ENCODE data around the gene FARS2.

DNA sequence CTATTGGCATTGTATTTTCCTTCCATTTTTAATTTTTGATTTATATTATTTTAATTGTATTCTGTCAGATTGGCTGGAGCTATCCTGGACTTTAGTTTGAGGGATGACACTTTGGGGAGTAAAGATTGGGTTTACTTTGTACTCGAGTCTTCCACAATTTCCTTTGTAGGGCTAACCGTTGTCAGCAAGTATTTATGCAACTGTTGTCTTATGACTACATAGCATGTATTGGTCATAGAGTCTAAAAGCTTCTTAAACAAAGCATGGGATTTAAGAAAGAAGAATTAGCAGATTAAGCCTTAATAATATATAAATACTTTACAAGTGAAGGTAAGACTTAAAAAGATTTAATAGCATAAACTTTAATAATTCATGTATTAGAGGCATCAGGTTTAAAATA lies 19.6 kb downstream of the FARS2 start:
- TF ChIP-seq, protein P1, sequence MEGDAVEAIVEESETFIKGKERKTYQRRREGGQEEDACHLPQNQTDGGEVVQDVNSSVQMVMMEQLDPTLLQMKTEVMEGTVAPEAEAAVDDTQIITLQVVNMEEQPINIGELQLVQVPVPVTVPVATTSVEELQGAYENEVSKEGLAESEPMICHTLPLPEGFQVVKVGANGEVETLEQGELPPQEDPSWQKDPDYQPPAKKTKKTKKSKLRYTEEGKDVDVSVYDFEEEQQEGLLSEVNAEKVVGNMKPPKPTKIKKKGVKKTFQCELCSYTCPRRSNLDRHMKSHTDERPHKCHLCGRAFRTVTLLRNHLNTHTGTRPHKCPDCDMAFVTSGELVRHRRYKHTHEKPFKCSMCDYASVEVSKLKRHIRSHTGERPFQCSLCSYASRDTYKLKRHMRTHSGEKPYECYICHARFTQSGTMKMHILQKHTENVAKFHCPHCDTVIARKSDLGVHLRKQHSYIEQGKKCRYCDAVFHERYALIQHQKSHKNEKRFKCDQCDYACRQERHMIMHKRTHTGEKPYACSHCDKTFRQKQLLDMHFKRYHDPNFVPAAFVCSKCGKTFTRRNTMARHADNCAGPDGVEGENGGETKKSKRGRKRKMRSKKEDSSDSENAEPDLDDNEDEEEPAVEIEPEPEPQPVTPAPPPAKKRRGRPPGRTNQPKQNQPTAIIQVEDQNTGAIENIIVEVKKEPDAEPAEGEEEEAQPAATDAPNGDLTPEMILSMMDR (IDR thresholded peaks at IDR 0.05), result no peak
- no peak for TF ChIP-seq POLR2A (IDR thresholded peaks at IDR 0.05)
